SU-DHL-6 (cell line): ENCODE data around the gene ATRX.

Source experiments
- H2AFZ ChIP-seq: fragments of 200-600 bp; sonication (generic); 2 replicates; pipeline ENCODE4 v1.6.1; 2014; ENCODE audit warnings: low read depth, mild to moderate bottlenecking, moderate library complexity, mixed read lengths, antibody characterized with exemption, low read length; ENCODE audit not compliant: severe bottlenecking
- H3F3A ChIP-seq: fragments of 200-600 bp; shearing (Covaris generic); 2 replicates; pipeline ENCODE4 v1.6.0; 2016; ENCODE audit warnings: antibody characterized with exemption, mild to moderate bottlenecking; ENCODE audit not compliant: insufficient read depth
- H3K27ac ChIP-seq: fragments of 200-600 bp; sonication (generic); 2 replicates; pipeline ENCODE4 v1.5.1; 2016; ENCODE audit warnings: low read depth, mild to moderate bottlenecking, low read length, moderate library complexity, mixed read lengths
- H3K27me3 ChIP-seq: fragments of 200-600 bp; sonication (generic), shearing (Covaris generic); 2 replicates; pipeline ENCODE4 v1.6.0; 2014; ENCODE audit warnings: mild to moderate bottlenecking, low read length
- H3K36me3 ChIP-seq: fragments of 200-600 bp; sonication (generic); 2 replicates; pipeline ENCODE4 v1.6.1; 2014; ENCODE audit warnings: mild to moderate bottlenecking, low read length, mixed read lengths
- H3K4me2 ChIP-seq: fragments of 300-600, 200-600 bp; shearing (Covaris generic), sonication (generic); 2 replicates; pipeline ENCODE4 v1.6.0; 2014; ENCODE audit warnings: low read length, low read depth, mild to moderate bottlenecking; ENCODE audit not compliant: poor library complexity, severe bottlenecking
- H3K4me3 ChIP-seq: fragments of 200-600 bp; sonication (generic); 2 replicates; pipeline ENCODE4 v1.5.1; 2014; ENCODE audit warnings: antibody characterized with exemption, low read length, mild to moderate bottlenecking, mixed read lengths; ENCODE audit not compliant: insufficient read depth, poor library complexity, severe bottlenecking
- H3K79me2 ChIP-seq: fragments of 200-600 bp; sonication (generic); 2 replicates; pipeline ENCODE4 v1.6.1; 2014; ENCODE audit warnings: mild to moderate bottlenecking, low read length, moderate library complexity; ENCODE audit not compliant: insufficient read depth
- H3K9ac ChIP-seq: fragments of 200-600 bp; sonication (generic); 2 replicates; pipeline ENCODE4 v1.7.0; 2014; ENCODE audit warnings: mild to moderate bottlenecking, low read length
- H3K9me2 ChIP-seq: fragments of 200-600 bp; sonication (generic); replicated peaks from 2 replicates; pipeline ENCODE4 v1.6.1; 2014; ENCODE audit warnings: low read length; ENCODE audit not compliant: insufficient read depth
- H3K9me3 ChIP-seq: fragments of 200-600 bp; sonication (generic); 2 replicates; pipeline ENCODE4 v1.6.1; 2014; ENCODE audit warnings: low read length, mixed read lengths; ENCODE audit not compliant: insufficient read depth
- H4K20me1 ChIP-seq: fragments of 200-600 bp; sonication (generic); 2 replicates; pipeline ENCODE4 v1.6.1; 2014; ENCODE audit warnings: low read depth, mild to moderate bottlenecking, antibody characterized with exemption, low read length, moderate library complexity, mixed read lengths
- EZH2phosphoT487 ChIP-seq: fragments of 200-600 bp; sonication (generic), shearing (Covaris generic); conservative IDR thresholded peaks from 2 replicates; pipeline ENCODE4 v1.6.1; 2018; ENCODE audit warnings: mild to moderate bottlenecking, antibody characterized with exemption, low read length, moderate library complexity, mixed read lengths
- TF ChIP-seq, protein P1 (sequence below): fragments of 200-600 bp; sonication (generic); IDR thresholded peaks from one replicate; pipeline ENCODE4 v1.5.1; 2017; ENCODE audit warnings: antibody characterized with exemption, mild to moderate bottlenecking, low read length, moderate library complexity; ENCODE audit not compliant: insufficient read depth, poor library complexity, severe bottlenecking

Gene ATRX

DNA sequence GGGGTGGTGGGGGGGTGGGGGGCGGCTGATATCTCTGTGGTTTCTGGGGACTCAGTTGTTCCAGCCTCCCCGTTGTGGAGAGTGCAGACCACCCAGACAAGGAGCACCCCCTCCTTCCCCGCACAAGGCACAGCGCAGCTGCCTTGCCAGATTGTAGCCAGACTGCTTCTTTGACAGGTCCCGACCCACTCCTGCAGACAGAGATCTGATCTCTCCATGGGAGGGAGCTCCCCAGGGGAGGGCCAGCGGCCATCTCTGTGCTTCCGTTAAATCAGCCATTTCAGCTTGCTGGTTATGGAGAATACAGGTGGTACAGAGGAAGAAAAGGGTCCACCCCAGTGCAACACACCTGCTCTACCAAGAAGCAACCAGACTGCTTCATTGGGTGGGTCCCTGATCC is 258.0 kb downstream of the ATRX start:
- H3K4me3 ChIP-seq: no peak overlapping the region
- H3K36me3 ChIP-seq: no peaks in the 10 kb centered on the region
- H3K79me2 ChIP-seq: no peaks in the 10 kb centered on the region; the same call in 1 of the 2 replicates
- no peaks in the 10 kb centered on the region for H3F3A ChIP-seq
- no peak for TF ChIP-seq EZH2phosphoT487
- TF ChIP-seq, protein P1, sequence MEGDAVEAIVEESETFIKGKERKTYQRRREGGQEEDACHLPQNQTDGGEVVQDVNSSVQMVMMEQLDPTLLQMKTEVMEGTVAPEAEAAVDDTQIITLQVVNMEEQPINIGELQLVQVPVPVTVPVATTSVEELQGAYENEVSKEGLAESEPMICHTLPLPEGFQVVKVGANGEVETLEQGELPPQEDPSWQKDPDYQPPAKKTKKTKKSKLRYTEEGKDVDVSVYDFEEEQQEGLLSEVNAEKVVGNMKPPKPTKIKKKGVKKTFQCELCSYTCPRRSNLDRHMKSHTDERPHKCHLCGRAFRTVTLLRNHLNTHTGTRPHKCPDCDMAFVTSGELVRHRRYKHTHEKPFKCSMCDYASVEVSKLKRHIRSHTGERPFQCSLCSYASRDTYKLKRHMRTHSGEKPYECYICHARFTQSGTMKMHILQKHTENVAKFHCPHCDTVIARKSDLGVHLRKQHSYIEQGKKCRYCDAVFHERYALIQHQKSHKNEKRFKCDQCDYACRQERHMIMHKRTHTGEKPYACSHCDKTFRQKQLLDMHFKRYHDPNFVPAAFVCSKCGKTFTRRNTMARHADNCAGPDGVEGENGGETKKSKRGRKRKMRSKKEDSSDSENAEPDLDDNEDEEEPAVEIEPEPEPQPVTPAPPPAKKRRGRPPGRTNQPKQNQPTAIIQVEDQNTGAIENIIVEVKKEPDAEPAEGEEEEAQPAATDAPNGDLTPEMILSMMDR: no peak
- no peaks in the 10 kb centered on the region for H4K20me1 ChIP-seq
- H2AFZ ChIP-seq: no peak overlapping the region
- H3K9ac ChIP-seq: no peak overlapping the region
- no peaks in the 10 kb centered on the region for H3K27me3 ChIP-seq
- no peaks in the 10 kb centered on the region for H3K9me2 ChIP-seq
- no peaks in the 10 kb centered on the region for H3K9me3 ChIP-seq
- no peak overlapping the region for H3K4me2 ChIP-seq
- no peak overlapping the region for H3K27ac ChIP-seq

DNA sequence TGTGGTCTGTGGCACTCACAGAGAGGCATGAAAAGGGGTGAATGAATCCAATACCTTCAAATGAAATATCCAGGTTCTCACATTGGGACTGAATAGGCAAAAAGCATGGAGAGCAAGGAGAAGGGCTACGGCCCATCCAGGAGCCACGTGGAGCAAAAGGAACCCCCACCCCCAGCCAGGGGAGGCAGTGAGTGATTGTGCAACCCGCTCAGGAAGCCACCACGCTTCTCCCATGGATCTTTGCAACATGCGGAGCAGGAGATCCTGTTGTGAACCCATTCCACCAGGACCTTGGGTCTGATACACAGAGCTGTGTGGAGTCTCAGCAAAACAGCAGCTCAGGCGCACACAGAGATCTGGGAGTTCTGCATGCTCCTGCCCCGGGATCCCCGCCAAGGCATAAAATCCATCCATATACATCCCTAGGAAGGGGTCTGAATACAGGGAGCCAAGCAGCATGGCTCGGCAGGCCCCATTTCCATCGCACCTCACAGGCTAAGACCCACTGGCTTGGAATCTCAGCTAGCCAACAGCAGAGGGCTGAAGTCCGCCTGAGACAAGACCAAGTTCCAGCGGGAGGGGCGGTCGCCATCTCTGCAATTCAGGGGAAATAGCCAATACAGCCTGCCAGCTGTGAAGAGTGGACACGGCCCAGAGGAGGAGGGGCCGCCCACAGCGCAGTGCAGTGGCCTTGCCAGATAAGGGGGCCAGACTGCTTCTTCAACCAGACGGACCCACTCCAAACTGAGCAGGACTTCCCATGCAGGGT is 258.6 kb downstream of the ATRX start:
- Histone ChIP-seq H3K27me3 (no peaks in the 10 kb centered on the region), H3K9me2 (no peaks in the 10 kb centered on the region), H3F3A (no peaks in the 10 kb centered on the region), H3K36me3 (no peaks in the 10 kb centered on the region), H3K9me3 (no peaks in the 10 kb centered on the region), H3K79me2 (no peaks in the 10 kb centered on the region; the same call in 1 of the 2 replicates), H3K27ac (no peak overlapping the region), H2AFZ (no peak overlapping the region), H3K4me3 (no peak overlapping the region), H4K20me1 (no peaks in the 10 kb centered on the region), H3K9ac (no peak overlapping the region), H3K4me2 (no peak overlapping the region)
- TF ChIP-seq, protein P1: no peak
- TF ChIP-seq EZH2phosphoT487: no peak

GRCh38 chrX:77519765-77520164 is 266.3 kb downstream of the ATRX start:
- H4K20me1 ChIP-seq: no peaks in the 10 kb centered on the region
- H3K9me3 ChIP-seq: no peaks in the 10 kb centered on the region
- no peak overlapping the region for H3K4me2 ChIP-seq
- H3K79me2 ChIP-seq: no peaks in the 10 kb centered on the region
- no peak overlapping the region for H3K27ac ChIP-seq
- H3F3A ChIP-seq: no peaks in the 10 kb centered on the region
- peaks cover 14% of the 10 kb centered on the region; the same call in 1 of the 2 replicates for H3K36me3 ChIP-seq
- TF ChIP-seq, protein P1: no peak
- TF ChIP-seq EZH2phosphoT487: no peak
- no peaks in the 10 kb centered on the region for H3K9me2 ChIP-seq
- no peak overlapping the region for H3K9ac ChIP-seq
- H2AFZ ChIP-seq: no peak overlapping the region
- H3K4me3 ChIP-seq: no peak overlapping the region
- H3K27me3 ChIP-seq: no peaks in the 10 kb centered on the region
